A549 (cell line): ENCODE results near the gene PLD5. TPM values are rescaled to one million over a fixed set of nuclear protein-coding genes. Genes with fewer than 3 reads are reported as not detected.
"Not testable (repeated sequence)": the region's sequence is repeated elsewhere in the genome, so short reads cannot be mapped to it uniquely, and the experiment has no call there.

Source experiments
- ATAC-seq, 2 experiments: fragments of 200-7000 bp in 1 of 2; fragments of >200 bp in 1 of 2; cut with Nextera tagmentation in 1 of 2; cut with Tn5 transposase in 1 of 2; 3 replicates each; pipeline versions ENCODE4 v1.8.0 to v1.9.1; 2018 to 2020; ENCODE audit warnings: mild to moderate bottlenecking in 1 of 2, moderate library complexity in 1 of 2
- CTCF ChIA-PET: fragments of 300-600 bp; sonication (Branson Sonifier 250); formaldehyde crosslinking; extraction: SDS; loops from one replicate; lab custom pipeline; 2021; ENCODE audit warnings: antibody characterized with exemption, inconsistent platforms; lab: Yijun Ruan, JAX
- POLR2A ChIA-PET: fragments of 350-600 bp; formaldehyde crosslinking; extraction: SDS; loops from one replicate; lab custom pipeline; 2021; ENCODE audit warnings: antibody characterized with exemption, inconsistent platforms; lab: Yijun Ruan, JAX
- DNase-seq, 2 experiments: peaks; one replicate each; pipeline versions ENCODE4 v3.0.0 to v3.0.0-alpha.2; 2011 to 2016; ENCODE audit warnings: low read depth in 1 of 2, low spot score in 1 of 2
- FAIRE-seq: peaks from 2 replicates; lab custom pipeline; 2011; peaks lifted over from hg19 to GRCh38; lab: Jason Lieb, UNC
- H3K27ac ChIP-seq, 2 experiments: fragments of >200 bp; sonication (Bioruptor Twin); formaldehyde crosslinking; 3 replicates each; pipeline ENCODE4 v1.5.1; 2016 to 2017
- H3K4me1 ChIP-seq: fragments of >200 bp; sonication (Bioruptor Twin); formaldehyde crosslinking; 3 replicates; pipeline ENCODE4 v1.6.1; 2016
- H3K4me2 ChIP-seq: fragments of >200 bp; sonication (Bioruptor Twin); formaldehyde crosslinking; 3 replicates; pipeline ENCODE4 v1.6.1; 2016
- H3K4me3 ChIP-seq: fragments of >200 bp; sonication (Bioruptor Twin); formaldehyde crosslinking; 3 replicates; pipeline ENCODE4 v1.5.1; 2016
- H3K9me3 ChIP-seq: fragments of >200 bp; sonication (Bioruptor Twin); formaldehyde crosslinking; 3 replicates; pipeline ENCODE4 v1.6.1; 2016
- ATOH8 ChIP-seq: fragments of 250-450 bp; sonication (Bioruptor Pico); IDR thresholded peaks from 2 replicates; pipeline ENCODE4 v1.5.0; 2020; ENCODE audit warnings: low read depth, mild to moderate bottlenecking, moderate library complexity
- BHLHE40 ChIP-seq: IDR thresholded peaks from 2 replicates; pipeline ENCODE4 v1.6.1; 2012; ENCODE audit warnings: low read depth, low read length, inconsistent platforms
- CBX8 ChIP-seq: fragments of 200-600 bp; sonication (generic); IDR thresholded peaks from 2 replicates; pipeline ENCODE4 v1.6.1; 2016
- CHD2 ChIP-seq: fragments of 150-350 bp; IDR thresholded peaks from 2 replicates; pipeline ENCODE4 v1.6.1; 2014; ENCODE audit warnings: low read length; ENCODE audit not compliant: partially characterized antibody
- EHF ChIP-seq: fragments of 250-450 bp; sonication (Bioruptor Pico); IDR thresholded peaks from 2 replicates; pipeline ENCODE4 v1.5.0; 2020; ENCODE audit warnings: mild to moderate bottlenecking
- FOSB ChIP-seq: fragments of 250-450 bp; sonication (Bioruptor Pico); IDR thresholded peaks from 2 replicates; pipeline ENCODE4 v1.5.0; 2020; ENCODE audit warnings: mild to moderate bottlenecking, moderate library complexity
- GATA3 ChIP-seq: IDR thresholded peaks from 2 replicates; pipeline ENCODE4 v1.6.1; 2012; ENCODE audit warnings: borderline replicate concordance
- HES2 ChIP-seq: fragments of >200 bp; sonication (Bioruptor Twin); formaldehyde crosslinking; IDR thresholded peaks from 2 replicates; pipeline ENCODE4 v1.6.1; 2016
- HEYL ChIP-seq: fragments of 250-450 bp; sonication (Bioruptor Pico); IDR thresholded peaks from 2 replicates; pipeline ENCODE4 v1.8.0; 2021; ENCODE audit warnings: mild to moderate bottlenecking, moderate library complexity
- HMGXB4 ChIP-seq: fragments of 250-450 bp; sonication (Bioruptor Pico); IDR thresholded peaks from 2 replicates; pipeline ENCODE4 v1.5.0; 2021; ENCODE audit warnings: mild to moderate bottlenecking, moderate library complexity, borderline replicate concordance
- HOXA7 ChIP-seq: fragments of 250-450 bp; sonication (Bioruptor Pico); IDR thresholded peaks from 2 replicates; pipeline ENCODE4 v1.5.0; 2020; ENCODE audit warnings: mild to moderate bottlenecking, moderate library complexity
- MAFK ChIP-seq: fragments of 450-650 bp; IDR thresholded peaks from 2 replicates; pipeline ENCODE4 v1.6.1; 2014; ENCODE audit not compliant: partially characterized antibody
- PBX3 ChIP-seq: IDR thresholded peaks from 2 replicates; pipeline ENCODE4 v1.6.1; 2012
- POLR2A ChIP-seq: IDR thresholded peaks from 2 replicates; pipeline ENCODE4 v1.6.1; 2012; ENCODE audit warnings: mild to moderate bottlenecking, low read length
- POLR2AphosphoS2 ChIP-seq: conservative IDR thresholded peaks from 2 replicates; pipeline ENCODE4 v1.6.1; 2012; ENCODE audit warnings: low read length, improper control_type of control experiment, inconsistent platforms
- RAD21 ChIP-seq, 2 experiments: fragments of >200 bp in 1 of 2; sonication (Bioruptor Twin) in 1 of 2; formaldehyde crosslinking in 1 of 2; IDR thresholded peaks in 1 of 2; conservative IDR thresholded peaks in 1 of 2; 2 replicates in 1 of 2; 3 replicates in 1 of 2; pipeline ENCODE4 v1.6.1; 2012 to 2018; ENCODE audit warnings: inconsistent platforms in 1 of 2
- RARB ChIP-seq: fragments of 250-450 bp; sonication (Bioruptor Pico); IDR thresholded peaks from 2 replicates; pipeline ENCODE4 v1.8.0; 2021; ENCODE audit warnings: mild to moderate bottlenecking, moderate library complexity
- RCOR1 ChIP-seq: fragments of 150-350 bp; IDR thresholded peaks from 2 replicates; pipeline ENCODE4 v1.6.1; 2014; ENCODE audit warnings: antibody characterized with exemption, low read length, low read depth
- TFCP2L1 ChIP-seq: fragments of 250-450 bp; sonication (Bioruptor Pico); IDR thresholded peaks from 2 replicates; pipeline ENCODE4 v1.5.0; 2021; ENCODE audit warnings: mild to moderate bottlenecking
- ZC3H11A ChIP-seq: fragments of 450-650 bp; IDR thresholded peaks from 2 replicates; pipeline ENCODE4 v1.6.1; 2014; ENCODE audit warnings: antibody characterized with exemption, mild to moderate bottlenecking
- ZFP36 ChIP-seq: fragments of 450-650 bp; IDR thresholded peaks from 2 replicates; pipeline ENCODE4 v1.6.1; 2014; ENCODE audit warnings: borderline replicate concordance; ENCODE audit not compliant: partially characterized antibody
- ZSCAN20 ChIP-seq: fragments of 250-450 bp; sonication (Bioruptor Pico); IDR thresholded peaks from 2 replicates; pipeline ENCODE4 v1.8.0; 2022; ENCODE audit warnings: mild to moderate bottlenecking, moderate library complexity
- whole genome bisulfite sequencing: methylation state at CpG from one replicate; pipeline ENCODE4 v1.1.6; 2017; ENCODE audit errors: missing lambda C conversion rate; 5-methylcytosine and 5-hydroxymethylcytosine counted together
- polyA plus RNA-seq, 4 experiments: library from polyadenylated mRNA; depleted of rRNA in 3 of 4; stranded (reverse); fragments of >200 nt; fragmentation: RNase III in 1 of 4; extraction: RNeasy Plus Mini Kit Qiagen cat#74134 plus additional on column Dnase treatment in 1 of 4; gene quantifications; 2 replicates in 3 of 4; 3 replicates in 1 of 4; pipeline ENCODE4 v1.2.3, GENCODE V29; 2011 to 2017

PLD5 gene
- polyA plus RNA-seq, 2 of the 4 experiments (the other 2 are of a cell fraction), result 1.5 to 1.7 TPM

GRCh38 chr1:242120432-242120831 is 404.1 kb downstream of the PLD5 start:
- CTCF ChIA-PET, result no interaction called here
- FAIRE-seq (no peak), ATAC-seq (no peak), DNase-seq (no peak)
- POLR2A ChIA-PET, result no interaction called here
- H3K4me1 ChIP-seq, result no peaks in the 10 kb centered on the region
- 73% methylated on average over 2 of the region's 2 CpGs for WGBS
- H3K27ac ChIP-seq, result no peak overlapping the region
- H3K9me3 ChIP-seq, result no peaks in the 10 kb centered on the region
- TF ChIP-seq ZSCAN20 (CRISPR knock-in tag) (no peak), POLR2AphosphoS2 (no peak), HEYL (no peak), PBX3 (no peak), TFCP2L1 (CRISPR knock-in tag) (no peak), POLR2A (no peak), EHF (CRISPR knock-in tag) (no peak), HMGXB4 (no peak), ZC3H11A (no peak), RARB (CRISPR knock-in tag) (no peak), RAD21 (conservative IDR thresholded peaks at IDR 0.05 in 1 of 2, IDR thresholded peaks at IDR 0.05 in 1 of 2) (no peak), FOSB (no peak), HOXA7 (CRISPR knock-in tag) (no peak), MAFK (no peak)
- no peak overlapping the region for H3K4me3 ChIP-seq
- no peak overlapping the region for H3K4me2 ChIP-seq

- Histone ChIP-seq H3K4me1 (no peaks in the 10 kb centered on the region), H3K27ac (no peak overlapping the region), H3K4me2 (no peak overlapping the region), H3K9me3 (no peaks in the 10 kb centered on the region), H3K4me3 (no peak overlapping the region)
- WGBS, result 60% methylated on average over 4 of the region's 4 CpGs
- no peak for FAIRE-seq
- ChIA-PET POLR2A (no interaction called here), CTCF (interaction anchor here (0.6 to 1.5 kb wide), 5 partner anchors 9 to 325 kb away, joined by 3 to 4 read pairs (median 3); partner anchors contain the start of gene MAP1LC3C)
- no peak for ATAC-seq
- DNase-seq, result no peak
- TF ChIP-seq CBX8, result no peak
- no peak for TF ChIP-seq GATA3
- no peak for TF ChIP-seq HMGXB4
- TF ChIP-seq CHD2, result no peak
- no peak for TF ChIP-seq ZFP36
- TF ChIP-seq ATOH8 (CRISPR knock-in tag), result no peak
- no peak for TF ChIP-seq HOXA7 (CRISPR knock-in tag)
- TF ChIP-seq RCOR1, result no peak
- TF ChIP-seq RAD21 (conservative IDR thresholded peaks at IDR 0.05 in 1 of 2, IDR thresholded peaks at IDR 0.05 in 1 of 2), result no peak
- no peak for TF ChIP-seq BHLHE40
- no peak for TF ChIP-seq HES2
Measured at GRCh38 chr1:242100921-242101320, 423.6 kb downstream of the PLD5 start.

GRCh38 chr1:242097283-242097682 is 427.2 kb downstream of the PLD5 start:
- H3K4me3 ChIP-seq, H3K4me1 ChIP-seq, POLR2A ChIA-PET, ATAC-seq, FAIRE-seq, DNase-seq, H3K27ac ChIP-seq, H3K9me3 ChIP-seq, H3K4me2 ChIP-seq, CTCF ChIA-PET: not testable (repeated sequence)
- 39% methylated on average over 3 of the region's 3 CpGs for WGBS
